ENCODE measurements around the gene TRUB1.
"Not testable (repeated sequence)": the region's sequence is repeated elsewhere in the genome, so short reads cannot be mapped to it uniquely, and the experiment has no call there.

Gene TRUB1

GRCh38 chr10:114937962-114938855 lies at the start of gene TRUB1:
TRUB1 (plus strand) TSS chr10:114938195; CDS start chr10:114938254, 59 bp downstream.
- DNase-seq (ENCODE audit: low read depth, low spot score) = peak; percentile 94

GRCh38 chr10:114893251-114893650 lies 44.7 kb upstream of the TRUB1 start:
- DNase-seq (ENCODE audit: low read depth, low spot score) = no peak

GRCh38 chr10:114894911-114895310 lies 43.1 kb upstream of the TRUB1 start:
- DNase-seq (ENCODE audit: low read depth, low spot score) = no peak

- DNase-seq (ENCODE audit: low read depth, low spot score) = not testable (repeated sequence)
Measured at GRCh38 chr10:114897011-114897410, 41.0 kb upstream of the TRUB1 start.

GRCh38 chr10:114897593-114897992 lies 40.4 kb upstream of the TRUB1 start:
- DNase-seq (ENCODE audit: low read depth, low spot score) = no peak

- DNase-seq (ENCODE audit: low read depth, low spot score) = no peak
Measured at GRCh38 chr10:114899982-114900381, 38.0 kb upstream of the TRUB1 start.

- DNase-seq (ENCODE audit: low read depth, low spot score) = no peak
Measured at GRCh38 chr10:114900658-114901057, 37.3 kb upstream of the TRUB1 start.

- no peak for DNase-seq (ENCODE audit: low read depth, low spot score)
Measured at GRCh38 chr10:114902151-114902550, 35.8 kb upstream of the TRUB1 start.

GRCh38 chr10:114905450-114905849 lies 32.5 kb upstream of the TRUB1 start:
- DNase-seq (ENCODE audit: low read depth, low spot score) = no peak

GRCh38 chr10:114906981-114907380 lies 31.0 kb upstream of the TRUB1 start:
- no peak for DNase-seq (ENCODE audit: low read depth, low spot score)

- no peak for DNase-seq (ENCODE audit: low read depth, low spot score)
Measured at GRCh38 chr10:114908896-114909295, 29.1 kb upstream of the TRUB1 start.

GRCh38 chr10:114911052-114911711 lies 26.8 kb upstream of the TRUB1 start:
- DNase-seq (ENCODE audit: low read depth, low spot score) = no peak

GRCh38 chr10:114911801-114912469 lies 26.1 kb upstream of the TRUB1 start:
- DNase-seq (ENCODE audit: low read depth, low spot score) = no peak

- no peak for DNase-seq (ENCODE audit: low read depth, low spot score)
Measured at GRCh38 chr10:114912470-114912859, 25.5 kb upstream of the TRUB1 start.

- no peak for DNase-seq (ENCODE audit: low read depth, low spot score)
Measured at GRCh38 chr10:114914560-114914959, 23.4 kb upstream of the TRUB1 start.

GRCh38 chr10:114915294-114915693 lies 22.7 kb upstream of the TRUB1 start:
- no peak for DNase-seq (ENCODE audit: low read depth, low spot score)

GRCh38 chr10:114916653-114917052 lies 21.3 kb upstream of the TRUB1 start:
- DNase-seq (ENCODE audit: low read depth, low spot score) = no peak

GRCh38 chr10:114917459-114917858 lies 20.5 kb upstream of the TRUB1 start:
- no peak for DNase-seq (ENCODE audit: low read depth, low spot score)

- no peak for DNase-seq (ENCODE audit: low read depth, low spot score)
Measured at GRCh38 chr10:114917927-114918672, 19.9 kb upstream of the TRUB1 start.

- DNase-seq (ENCODE audit: low read depth, low spot score) = no peak
Measured at GRCh38 chr10:114920459-114920858, 17.5 kb upstream of the TRUB1 start.

- no peak for DNase-seq (ENCODE audit: low read depth, low spot score)
Measured at GRCh38 chr10:114922003-114922402, 16.0 kb upstream of the TRUB1 start.

- no peak for DNase-seq (ENCODE audit: low read depth, low spot score)
Measured at GRCh38 chr10:114923551-114923950, 14.4 kb upstream of the TRUB1 start.

Data from ELF-1 (cell line).